H1 (cell line): ENCODE measurements around the gene PHLDA2. TPM values are rescaled to one million over a fixed set of nuclear protein-coding genes. Genes with fewer than 3 reads are reported as not detected.

ENCODE experiments used
- CBX5 ChIP-seq: fragments of 300-800, 300-1000 bp; sonication (generic); IDR thresholded peaks from 2 replicates; pipeline ENCODE4 v1.7.1; 2016; ENCODE audit warnings: antibody characterized with exemption, low read length, low read depth
- CHD7 ChIP-seq: fragments of 300-600 bp; sonication (generic); IDR thresholded peaks from 2 replicates; pipeline ENCODE4 v1.7.1; 2012; ENCODE audit warnings: low read length, moderate library complexity, mild to moderate bottlenecking, inconsistent platforms; ENCODE audit not compliant: insufficient replicate concordance
- RBBP5 ChIP-seq: IDR thresholded peaks from 2 replicates; pipeline ENCODE4 v1.7.1; 2012; ENCODE audit warnings: low read depth, mild to moderate bottlenecking, inconsistent platforms, low read length, moderate library complexity, borderline replicate concordance
- TCF12 ChIP-seq: IDR thresholded peaks from 2 replicates; pipeline ENCODE4 v1.6.1; 2011; ENCODE audit warnings: low read depth, mild to moderate bottlenecking, low read length
- polyA plus RNA-seq, 7 experiments: library from polyadenylated mRNA; depleted of rRNA in 3 of 7; stranded (reverse) in 5 of 7; unstranded in 2 of 7; fragments of >200 nt in 5 of 7; fragments of 200-250 nt in 2 of 7; gene quantifications; 1 replicate in 5 of 7; 2 replicates in 1 of 7; 4 replicates in 1 of 7; pipeline versions ENCODE4 v1.2.1 to v1.2.3, GENCODE V29; 2011 to 2013; ENCODE audit warnings: missing spikeins in 2 of 7, mixed read lengths in 2 of 7
- total RNA-seq: library from RNA; stranded (reverse); fragmentation: NEBNext Ultra II Directional; extraction: Animal tissue kit (Norgen Biotek cat#: 25700); gene quantifications from 2 replicates; pipeline ENCODE4 v1.2.1, GENCODE V29; 2021

The PHLDA2 gene
- total and polyA plus RNA-seq, 2 of the 8 experiments (the other 6 are each of a cell fraction or from before 2014, with no cell fraction given), result 5.2 to 7.6 TPM

- TF ChIP-seq CHD7, result no peak
- TF ChIP-seq RBBP5, result no peak
- no peak for TF ChIP-seq TCF12
- TF ChIP-seq CBX5, result no peak
Measured at GRCh38 chr11:2913776-2914175, 15.4 kb downstream of the PHLDA2 start (continued).
